Measurements from ENCODE around the gene KPNA6. TPM values are rescaled to one million over a fixed set of nuclear protein-coding genes. Genes with fewer than 3 reads are reported as not detected.

Gene KPNA6
- total and polyA plus RNA-seq, 2 of the 13 experiments (the other 11 are each of a cell fraction or from before 2014, with no cell fraction given): 22.0 to 47.5 TPM

DNA sequence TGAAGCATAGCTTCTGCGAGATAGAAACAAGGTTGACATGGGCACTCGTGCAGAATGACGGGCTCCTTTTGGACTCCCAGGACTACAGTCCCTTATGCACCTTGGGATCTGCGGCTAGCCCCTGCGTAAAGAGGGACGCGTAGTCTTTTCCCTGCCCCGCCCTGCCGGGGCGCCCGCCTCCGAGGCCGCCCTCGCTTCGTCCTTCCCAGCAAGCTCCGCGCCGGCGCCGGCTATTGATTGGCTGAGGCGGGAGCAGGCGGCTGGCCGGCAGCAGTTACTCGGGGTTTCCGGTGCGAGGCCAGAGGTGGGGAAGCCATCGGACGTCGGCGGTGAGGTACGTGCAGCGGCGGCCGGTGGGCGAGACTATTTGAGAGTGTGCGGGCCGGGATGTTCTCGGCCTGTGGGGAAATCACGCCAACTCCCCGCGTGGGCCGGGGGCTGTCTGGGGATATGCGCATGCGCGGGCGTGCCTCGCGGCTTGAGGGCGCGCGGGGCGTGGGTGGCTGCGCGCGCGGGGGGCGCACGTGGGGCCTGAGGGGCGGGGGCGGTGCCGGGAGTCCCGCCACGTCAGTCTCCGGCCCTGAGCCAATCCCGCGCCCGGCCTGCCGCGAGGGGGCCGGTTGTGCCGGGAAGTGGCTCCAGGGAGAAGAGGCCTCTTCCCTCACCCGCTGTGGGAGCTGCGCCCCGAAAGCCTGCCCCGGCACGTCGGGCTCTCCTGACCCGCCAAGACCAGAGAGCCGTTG is 71.8 kb downstream of the KPNA6 start, which contains the start of gene TXLNA (continued):
- TF ChIP-seq HINFP (CRISPR knock-in tag; IDR thresholded peaks at IDR 0.05; ENCODE audit: low read depth) (peak; percentile 54; the same call in 1 of the 2 replicates), FOXK1 (CRISPR knock-in tag; IDR thresholded peaks at IDR 0.05; ENCODE audit: borderline replicate concordance, low read depth) (no peak; the same call in 1 of the 2 replicates), YEATS2 (CRISPR knock-in tag; IDR thresholded peaks at IDR 0.05; ENCODE audit: borderline replicate concordance) (peak; percentile 85), SMARCC2 (IDR thresholded peaks at IDR 0.05) (no peak), DBP (CRISPR knock-in tag; IDR thresholded peaks at IDR 0.05; ENCODE audit: not compliant biosample characterization) (no peak), IRF2 (CRISPR knock-in tag; IDR thresholded peaks at IDR 0.05) (peak; percentile 84; the same call in 1 of the 2 replicates), THRA (CRISPR knock-in tag; IDR thresholded peaks at IDR 0.05; ENCODE audit: borderline replicate concordance) (no peak), HNF4G (IDR thresholded peaks at IDR 0.05; ENCODE audit: borderline replicate concordance, low read depth, low read length) (no peak), HNF4G (CRISPR knock-in tag; IDR thresholded peaks at IDR 0.05; ENCODE audit: borderline replicate concordance, low read depth) (no peak; the same call in none of the 2 replicates), NFYC (CRISPR knock-in tag; IDR thresholded peaks at IDR 0.05) (peak; percentile 88), NCOA5 (CRISPR knock-in tag; IDR thresholded peaks at IDR 0.05) (no peak), NBN (conservative IDR thresholded peaks at IDR 0.05) (no peak), NFYB (CRISPR knock-in tag; IDR thresholded peaks at IDR 0.05) (peak; percentile 90), AGO2 (optimal IDR thresholded peaks at IDR 0.05; ENCODE audit: low read depth, low read length) (peak; percentile 70), ZFYVE20 (CRISPR knock-in tag; IDR thresholded peaks at IDR 0.05; ENCODE audit: borderline replicate concordance, low read depth) (no peak; the same call in 1 of the 2 replicates), ZNF607 (CRISPR knock-in tag; IDR thresholded peaks at IDR 0.05; ENCODE audit: borderline replicate concordance) (peak; percentile 93), MAFG (CRISPR knock-in tag; IDR thresholded peaks at IDR 0.05) (no peak), NRL (CRISPR knock-in tag; IDR thresholded peaks at IDR 0.05; ENCODE audit: borderline replicate concordance) (peak; percentile 78), ARNTL (CRISPR knock-in tag; IDR thresholded peaks at IDR 0.05) (no peak), ATM (IDR thresholded peaks at IDR 0.05; ENCODE audit: borderline replicate concordance) (no peak), SCMH1 (CRISPR knock-in tag; IDR thresholded peaks at IDR 0.05; ENCODE audit: borderline replicate concordance) (no peak), AGO1 (IDR thresholded peaks at IDR 0.05; ENCODE audit: low read depth, low read length, poor library complexity, severe bottlenecking) (no peak), TRIM24 (CRISPR knock-in tag; IDR thresholded peaks at IDR 0.05) (no peak)
- TF ChIP-seq, protein P1, sequence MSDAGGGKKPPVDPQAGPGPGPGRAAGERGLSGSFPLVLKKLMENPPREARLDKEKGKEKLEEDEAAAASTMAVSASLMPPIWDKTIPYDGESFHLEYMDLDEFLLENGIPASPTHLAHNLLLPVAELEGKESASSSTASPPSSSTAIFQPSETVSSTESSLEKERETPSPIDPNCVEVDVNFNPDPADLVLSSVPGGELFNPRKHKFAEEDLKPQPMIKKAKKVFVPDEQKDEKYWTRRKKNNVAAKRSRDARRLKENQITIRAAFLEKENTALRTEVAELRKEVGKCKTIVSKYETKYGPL (CRISPR knock-in tag; IDR thresholded peaks at IDR 0.05): no peak
- TF ChIP-seq, protein P2, sequence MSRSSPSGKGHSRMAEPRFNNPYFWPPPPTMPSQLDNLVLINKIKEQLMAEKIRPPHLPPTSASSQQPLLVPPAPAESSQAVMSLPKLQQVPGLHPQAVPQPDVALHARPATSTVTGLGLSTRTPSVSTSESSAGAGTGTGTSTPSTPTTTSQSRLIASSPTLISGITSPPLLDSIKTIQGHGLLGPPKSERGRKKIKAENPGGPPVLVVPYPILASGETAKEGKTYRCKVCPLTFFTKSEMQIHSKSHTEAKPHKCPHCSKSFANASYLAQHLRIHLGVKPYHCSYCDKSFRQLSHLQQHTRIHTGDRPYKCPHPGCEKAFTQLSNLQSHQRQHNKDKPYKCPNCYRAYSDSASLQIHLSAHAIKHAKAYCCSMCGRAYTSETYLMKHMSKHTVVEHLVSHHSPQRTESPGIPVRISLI (CRISPR knock-in tag; IDR thresholded peaks at IDR 0.05; ENCODE audit: borderline replicate concordance): no peak
